GM19324 (cell line): ENCODE data around the gene EFR3B.
A peak's percentile ranks its signal among the peaks of the same experiment; 100 is the strongest.
"Not testable (repeated sequence)": the region's sequence is repeated elsewhere in the genome, so short reads cannot be mapped to it uniquely, and the experiment has no call there.

ENCODE experiments used
- ATAC-seq: cut with Tn5 transposase; IDR thresholded peaks from one replicate; pipeline ENCODE4 v1.9.1; 2021; ENCODE audit warnings: mild to moderate bottlenecking, moderate library complexity; ENCODE audit not compliant: unreplicated experiment, low FRiP score

The EFR3B gene

DNA sequence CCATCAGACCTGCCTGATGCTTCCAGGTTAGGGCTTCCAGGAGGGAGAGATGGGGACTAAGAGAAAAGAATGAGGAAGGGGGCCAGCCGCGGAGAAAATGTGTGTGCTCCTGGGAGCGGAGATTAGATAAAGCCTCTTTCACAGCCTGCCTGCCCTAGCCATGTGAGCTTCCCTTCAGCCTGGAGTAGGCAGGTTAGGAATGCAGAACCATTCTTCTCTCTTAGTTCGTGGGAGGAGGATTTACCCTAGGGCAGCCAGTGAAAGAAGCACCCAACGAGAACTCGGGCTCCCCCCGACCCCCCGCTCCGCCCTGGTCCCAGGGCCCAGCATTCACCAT, 90.4 kb downstream of the EFR3B start:
- no peak for ATAC-seq

GRCh38 chr2:25132693-25133092, 90.8 kb downstream of the EFR3B start:
- ATAC-seq: no peak

DNA sequence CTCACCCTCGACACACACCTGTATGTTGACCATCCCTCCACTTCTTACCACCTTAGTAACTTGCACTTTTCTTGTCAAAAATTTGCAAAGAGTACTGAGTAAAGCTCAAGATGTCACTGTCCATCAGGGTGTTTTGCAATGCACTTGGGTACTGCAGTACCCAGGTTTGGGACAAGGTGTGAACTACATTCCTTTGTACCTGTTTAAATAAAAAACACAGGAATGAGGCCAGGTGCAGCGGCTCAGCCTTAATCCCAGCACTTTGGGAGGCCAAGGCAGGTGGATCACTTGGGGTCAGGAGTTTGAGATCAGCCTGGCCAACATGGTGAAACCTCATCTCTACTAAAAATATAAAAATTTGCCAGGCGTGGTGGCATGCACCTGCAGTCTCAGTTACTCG, 98.7 kb downstream of the EFR3B start:
- ATAC-seq: not testable (repeated sequence)

DNA sequence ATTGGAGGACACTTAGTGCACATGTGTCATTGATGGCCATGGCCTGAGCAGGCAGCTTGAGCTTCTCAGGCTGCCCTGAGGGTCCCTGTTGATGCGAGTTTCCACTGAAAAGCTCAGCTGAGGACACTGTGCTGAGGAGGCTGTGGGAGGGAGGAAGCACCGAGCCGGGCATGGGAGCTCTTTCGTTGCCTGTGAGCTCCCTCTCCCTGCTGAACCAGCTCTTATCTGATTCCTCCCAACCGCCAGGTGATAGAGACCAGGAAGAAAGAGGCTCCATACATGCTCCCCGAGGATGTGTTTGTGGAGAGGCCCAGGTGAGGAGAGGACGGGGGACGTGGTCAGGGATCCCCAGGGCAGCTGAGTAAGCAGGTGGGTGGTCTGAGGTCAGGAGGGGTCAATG, 99.2 kb downstream of the EFR3B start:
- ATAC-seq: no peak

- no peak for ATAC-seq
These were observed 103.9 kb downstream of the EFR3B start for GRCh38 chr2:25145803-25146202.

- ATAC-seq: no peak
These were observed 105.0 kb downstream of the EFR3B start for GRCh38 chr2:25146896-25147295.

GRCh38 chr2:25149646-25150045, 107.8 kb downstream of the EFR3B start:
- no peak for ATAC-seq

- ATAC-seq: not testable (repeated sequence)
These were observed 109.1 kb downstream of the EFR3B start for GRCh38 chr2:25150993-25151392.

GRCh38 chr2:25151718-25152117, 109.8 kb downstream of the EFR3B start:
- ATAC-seq: no peak

GRCh38 chr2:25155401-25155800, 113.5 kb downstream of the EFR3B start:
- ATAC-seq: no peak

- ATAC-seq: no peak
These were observed 116.4 kb downstream of the EFR3B start for GRCh38 chr2:25158096-25158852.

DNA sequence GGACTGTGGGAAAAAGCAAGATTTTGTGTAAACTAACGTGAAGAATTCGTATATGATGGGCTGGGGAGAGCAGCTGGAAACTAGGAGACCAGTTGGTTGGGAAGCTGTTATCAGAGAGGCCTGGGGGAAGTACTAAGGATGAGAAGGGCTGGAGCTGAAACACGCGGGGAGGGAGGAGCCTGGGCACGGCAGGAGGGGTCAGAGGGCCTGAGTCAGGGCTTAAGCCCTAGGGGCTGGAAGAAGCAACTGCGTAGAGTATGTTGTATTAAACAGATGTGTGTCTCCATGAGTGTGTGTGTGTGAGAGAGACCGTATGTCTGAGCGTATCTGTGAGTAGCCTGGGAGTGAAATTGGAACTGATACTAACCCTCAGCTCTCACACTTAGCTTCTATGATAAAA, 118.1 kb downstream of the EFR3B start:
- no peak for ATAC-seq

GRCh38 chr2:25160376-25160775, 118.5 kb downstream of the EFR3B start:
- no peak for ATAC-seq

GRCh38 chr2:25161055-25161781, 119.3 kb downstream of the EFR3B start:
- ATAC-seq: peak; percentile 58

GRCh38 chr2:25162061-25162460, 120.2 kb downstream of the EFR3B start:
- ATAC-seq: not testable (repeated sequence)

DNA sequence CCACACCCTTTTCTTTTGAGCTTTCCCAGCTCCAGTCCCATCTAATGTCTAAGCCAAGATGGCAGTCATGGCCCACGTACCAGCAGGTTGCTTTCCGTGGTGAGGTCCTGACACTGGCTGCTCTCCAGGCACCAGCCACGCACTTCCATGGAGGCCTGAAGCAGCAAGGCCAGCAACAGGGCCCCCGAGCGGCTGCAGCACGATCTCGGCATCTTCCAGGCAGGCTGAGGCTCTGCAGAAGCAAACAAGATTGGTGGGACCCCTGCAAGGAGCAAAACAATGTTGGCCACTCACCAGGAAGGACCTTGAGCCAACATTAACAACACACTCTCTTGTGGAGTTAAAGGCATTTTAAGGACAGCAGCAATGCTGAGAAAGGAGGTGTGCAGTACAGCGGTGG, 122.7 kb downstream of the EFR3B start:
- ATAC-seq: no peak

- ATAC-seq: peak; percentile 65
These were observed 124.4 kb downstream of the EFR3B start for GRCh38 chr2:25165992-25166875.

DNA sequence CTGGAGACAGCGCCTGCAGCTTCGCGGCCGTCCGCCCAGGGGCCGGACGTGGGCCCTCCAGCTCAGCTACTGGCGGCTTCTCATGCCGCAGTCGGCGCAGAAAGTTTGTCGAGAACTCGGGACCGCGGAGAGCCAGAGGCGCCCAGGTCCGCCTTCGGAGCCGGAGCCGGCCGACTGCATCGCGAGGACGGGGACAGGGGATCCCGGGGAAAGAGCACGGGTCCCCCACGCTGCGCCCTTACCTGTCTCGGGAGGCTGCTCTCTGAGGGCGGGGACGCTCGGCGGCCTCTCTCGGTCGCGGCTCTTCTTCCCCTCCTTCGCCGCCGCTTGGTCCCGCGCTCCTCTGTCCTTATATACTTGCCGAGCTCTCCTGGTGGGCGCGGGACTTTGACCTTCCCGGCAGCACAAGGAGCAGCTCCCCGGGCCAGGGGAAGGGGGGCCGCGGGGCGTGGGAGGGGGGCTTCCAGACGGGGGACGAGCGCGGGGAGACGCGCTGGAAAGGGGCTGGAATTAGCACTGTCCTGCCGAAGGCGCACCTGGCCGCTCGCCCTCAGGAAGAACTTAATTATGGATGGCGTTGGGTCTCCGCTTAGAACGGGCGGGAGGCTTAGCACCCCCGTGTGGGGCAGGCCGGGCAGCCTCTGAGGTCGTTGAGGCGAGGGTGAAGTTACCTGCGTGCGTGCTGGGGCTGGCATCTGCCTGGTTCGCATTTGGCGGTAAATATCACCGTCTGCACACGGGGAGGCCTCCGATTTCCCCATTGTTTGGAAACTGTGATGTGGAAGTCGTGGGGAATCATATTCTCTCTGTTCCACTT, 126.6 kb downstream of the EFR3B start, which contains the start of gene POMC:
POMC (minus strand) TSS at position 325 of the 817 bp plus-strand sequence. CDS start 3,808 bp downstream, outside the sequence.
- peak; percentile 44 for ATAC-seq

DNA sequence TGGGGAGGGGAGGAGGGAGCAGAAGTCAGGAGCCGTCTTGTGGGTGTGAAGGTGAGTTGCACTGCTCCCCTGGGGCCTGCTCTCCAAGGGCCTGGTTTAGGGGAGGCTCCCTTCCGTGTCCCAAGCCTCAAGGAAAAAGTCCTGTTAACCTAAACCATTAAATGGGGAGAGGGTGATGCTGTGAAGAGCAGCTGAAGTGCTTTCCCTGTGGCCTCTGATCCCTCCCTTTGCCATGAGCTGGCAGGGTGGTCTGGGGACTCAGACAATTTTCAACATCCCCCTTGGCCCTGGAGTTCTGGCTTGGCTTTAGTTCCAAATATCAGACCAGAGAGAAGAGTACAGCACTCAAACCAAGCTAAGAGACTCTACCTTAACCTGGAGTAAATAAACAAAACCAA, 127.2 kb downstream of the EFR3B start:
- ATAC-seq: no peak

- no peak for ATAC-seq
These were observed 129.0 kb downstream of the EFR3B start for GRCh38 chr2:25170888-25171287.
